GM21576 (cell line): ENCODE measurements around the gene PHKA2.
A peak's percentile ranks its signal among the peaks of the same experiment; 100 is the strongest.
"Not testable (repeated sequence)": the region's sequence is repeated elsewhere in the genome, so short reads cannot be mapped to it uniquely, and the experiment has no call there.

ENCODE experiments used
- ATAC-seq: cut with Tn5 transposase; IDR thresholded peaks from one replicate; pipeline ENCODE4 v1.9.1; 2021; ENCODE audit warnings: mild to moderate bottlenecking, moderate library complexity; ENCODE audit not compliant: unreplicated experiment

Gene PHKA2

DNA sequence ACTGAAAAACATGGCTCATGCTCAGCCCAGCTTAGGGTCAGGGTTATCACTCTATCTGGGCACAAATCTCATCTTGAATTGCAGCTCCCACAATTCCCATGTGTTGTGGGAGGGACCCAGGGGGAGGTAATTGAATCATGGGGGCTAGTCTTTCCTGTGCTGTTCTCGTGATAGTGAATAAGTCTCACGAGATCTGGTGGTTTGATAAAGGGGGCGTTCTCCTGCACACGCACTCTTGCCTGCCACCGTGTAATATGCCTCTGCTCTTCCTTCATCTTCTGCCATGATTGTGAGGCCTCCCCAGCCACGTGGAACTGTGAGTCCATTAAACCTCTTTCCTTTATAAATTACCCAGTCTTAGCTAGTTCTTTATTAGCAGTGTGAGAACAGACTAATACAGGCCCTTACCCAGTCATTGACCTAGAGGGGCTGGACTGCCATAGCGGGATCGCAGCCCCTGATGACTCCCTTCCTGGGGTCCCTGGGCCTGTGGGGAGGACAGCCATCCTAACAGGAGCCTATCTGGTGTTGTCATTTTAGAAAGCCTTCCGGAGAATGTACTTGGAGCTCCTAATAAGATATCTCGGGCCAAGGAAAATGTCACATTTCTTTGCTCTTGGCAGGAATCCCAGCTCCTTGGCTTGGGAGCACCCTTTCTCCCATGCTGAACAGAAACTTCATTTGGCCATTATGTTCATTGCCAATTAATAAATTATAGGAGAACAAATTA, 112.6 kb downstream of the PHKA2 start:
- ATAC-seq, result no peak

DNA sequence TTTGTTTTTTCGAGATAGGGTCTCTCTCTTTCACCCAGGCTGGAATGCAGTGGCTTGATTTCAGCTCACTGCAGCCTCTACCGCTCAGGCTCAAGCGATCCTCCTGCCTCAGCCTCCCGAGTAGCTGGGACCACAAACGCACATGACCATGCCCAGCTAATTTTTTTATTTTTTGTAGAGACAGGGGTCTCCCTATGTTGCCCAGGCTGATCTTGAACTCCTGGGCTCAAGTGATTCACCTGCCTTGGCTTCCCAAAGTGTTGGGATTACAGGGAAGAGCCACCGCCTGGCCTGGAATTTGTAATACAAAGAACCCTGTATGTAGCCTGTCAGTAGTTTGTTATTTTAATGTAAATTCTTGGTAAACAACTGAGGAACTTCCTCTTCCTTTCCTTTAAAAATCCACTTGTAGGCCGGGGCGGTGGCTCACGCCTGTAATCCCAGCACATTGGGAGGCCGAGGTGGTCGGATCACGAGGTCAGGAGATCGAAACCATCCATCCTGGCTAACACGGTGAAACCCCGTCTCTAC, 119.5 kb downstream of the PHKA2 start:
- ATAC-seq, result no peak

DNA sequence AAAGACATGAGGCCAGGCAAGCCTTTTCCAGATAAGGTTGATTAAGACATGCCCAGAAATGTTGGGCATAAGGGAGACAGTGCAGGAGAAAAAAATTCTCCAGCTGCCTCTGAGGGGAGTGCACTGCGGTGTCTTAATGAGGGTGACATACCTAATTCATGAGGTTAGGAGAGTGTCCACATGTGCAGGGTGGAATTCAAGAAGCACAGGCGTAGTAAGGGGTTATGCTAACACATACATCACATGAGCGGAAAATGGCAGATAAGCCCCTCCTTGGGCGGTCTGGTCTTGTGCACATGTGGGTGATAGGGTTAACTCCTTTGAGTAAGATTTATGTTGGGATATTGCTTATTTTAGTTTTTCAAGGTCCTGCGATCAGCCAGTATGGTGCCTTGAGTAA, 122.4 kb downstream of the PHKA2 start:
- ATAC-seq, result no peak

DNA sequence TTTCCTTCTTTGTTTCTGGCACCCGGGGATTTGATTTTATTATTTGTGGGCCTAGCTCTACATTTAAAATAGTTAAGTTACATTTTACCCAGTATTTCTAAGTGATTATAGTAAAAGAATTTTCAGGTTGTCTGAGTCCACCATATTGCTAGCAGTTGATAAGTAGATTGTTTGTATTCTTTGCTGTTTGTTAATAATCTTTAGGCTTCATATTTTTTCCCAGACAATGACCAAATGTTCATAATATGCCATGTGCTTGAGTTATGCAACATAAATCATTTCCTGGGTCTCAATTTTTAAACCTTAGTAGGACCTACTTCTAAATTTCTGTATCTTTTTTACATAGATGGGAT, 127.3 kb downstream of the PHKA2 start:
- ATAC-seq, result no peak

DNA sequence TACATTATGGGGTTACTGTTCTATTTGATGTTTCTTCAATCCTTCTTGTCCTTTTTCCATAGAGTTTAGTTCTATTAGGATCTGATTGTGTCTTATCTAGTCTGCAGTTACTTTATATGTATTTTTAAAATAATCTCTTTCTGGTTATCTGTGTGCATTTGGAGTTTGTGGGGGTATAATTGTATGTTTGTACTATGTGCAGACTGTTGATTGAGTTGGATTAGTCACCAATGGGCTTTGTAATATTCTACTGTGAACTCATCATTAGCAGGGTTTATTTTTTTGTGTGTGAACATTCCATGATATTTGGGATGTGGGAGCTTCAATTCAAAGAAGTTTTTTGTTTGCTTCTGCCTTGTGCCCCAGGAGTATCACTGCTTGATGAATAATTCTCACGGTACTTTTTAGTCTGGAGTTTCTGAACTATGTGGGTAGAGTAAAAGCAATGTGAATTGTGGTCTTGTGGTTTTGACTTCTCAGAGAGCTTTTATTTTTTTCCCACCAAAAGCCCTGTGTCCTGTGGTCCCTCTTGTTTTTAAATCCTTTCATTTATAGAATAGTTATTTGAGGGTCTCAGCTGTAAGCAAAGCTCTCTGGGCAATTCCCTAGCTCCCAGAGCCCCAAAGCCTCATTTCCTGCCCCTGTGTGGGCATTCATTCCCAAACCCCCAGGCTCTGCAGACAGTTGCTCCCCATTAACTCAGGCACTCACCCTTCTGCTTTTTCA, 127.8 kb downstream of the PHKA2 start:
- ATAC-seq, result peak; percentile 89

DNA sequence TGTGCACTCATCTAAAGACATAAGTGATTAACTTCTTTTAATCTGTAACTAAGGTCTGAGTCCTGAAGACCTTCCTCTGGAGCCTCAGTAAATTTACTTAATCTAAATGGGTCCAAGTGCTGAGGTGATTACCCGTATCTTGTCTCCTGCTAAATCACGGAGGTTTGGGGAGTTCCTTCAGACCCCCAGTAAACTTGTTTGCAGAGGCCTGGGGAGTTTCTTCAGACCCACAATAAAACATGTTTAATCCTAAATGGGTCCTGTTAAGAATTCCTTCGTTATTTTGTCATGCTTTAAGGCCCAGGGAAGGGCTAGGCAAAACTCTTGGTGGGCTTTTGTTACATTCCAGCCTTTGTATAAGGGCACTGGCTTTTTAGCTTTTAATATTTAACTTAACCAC, 136.0 kb downstream of the PHKA2 start:
- not testable (repeated sequence) for ATAC-seq
